Hematopoietic multipotent progenitor cell treated with erythropoietin and hydrocortisone succinate and interleukin-3 and kit ligand, for 6 days (in vitro differentiated cells): ENCODE measurements around the gene SHANK3.

Experiments used
- DNase-seq: peaks from one replicate; pipeline ENCODE4 v3.0.0-alpha.2; 2015

The SHANK3 gene

GRCh38 chr22:50700387-50701075, 27.9 kb downstream of the SHANK3 start:
- DNase-seq, result no peak

GRCh38 chr22:50701076-50701419, 28.4 kb downstream of the SHANK3 start:
- no peak for DNase-seq

GRCh38 chr22:50701428-50702154, 29.0 kb downstream of the SHANK3 start:
- DNase-seq, result no peak

- no peak for DNase-seq
These were observed 29.6 kb downstream of the SHANK3 start for GRCh38 chr22:50702261-50702671.

- no peak for DNase-seq
These were observed 30.4 kb downstream of the SHANK3 start for GRCh38 chr22:50702821-50703725.

- DNase-seq, result no peak
These were observed 31.3 kb downstream of the SHANK3 start for GRCh38 chr22:50703726-50704509.

GRCh38 chr22:50704510-50705218, 32.0 kb downstream of the SHANK3 start:
- DNase-seq, result no peak

GRCh38 chr22:50705219-50705691, 32.6 kb downstream of the SHANK3 start:
- DNase-seq, result no peak

GRCh38 chr22:50705851-50706351, 33.3 kb downstream of the SHANK3 start:
- DNase-seq, result no peak

- DNase-seq, result no peak
These were observed 34.0 kb downstream of the SHANK3 start for GRCh38 chr22:50706481-50707125.

- DNase-seq, result no peak
These were observed 35.9 kb downstream of the SHANK3 start for GRCh38 chr22:50708474-50708873.

GRCh38 chr22:50708996-50709395, 36.4 kb downstream of the SHANK3 start:
- no peak for DNase-seq

GRCh38 chr22:50710221-50710620, 37.6 kb downstream of the SHANK3 start:
- DNase-seq, result no peak

GRCh38 chr22:50710886-50711285, 38.3 kb downstream of the SHANK3 start:
- DNase-seq, result no peak

- no peak for DNase-seq
These were observed 39.1 kb downstream of the SHANK3 start for GRCh38 chr22:50711446-50712340.

GRCh38 chr22:50712341-50713007, 39.9 kb downstream of the SHANK3 start:
- DNase-seq, result no peak

GRCh38 chr22:50713008-50713385, 40.4 kb downstream of the SHANK3 start:
- no peak for DNase-seq

- DNase-seq, result no peak
These were observed 41.0 kb downstream of the SHANK3 start for GRCh38 chr22:50713571-50714056.

- DNase-seq, result no peak
These were observed 41.5 kb downstream of the SHANK3 start for GRCh38 chr22:50714150-50714549.
